OCI-LY1 (cell line): ENCODE measurements around the gene GAB4.

ENCODE experiments used
- CTCF ChIP-seq: fragments of 200-600 bp; sonication (generic), shearing (Covaris generic); IDR thresholded peaks from 2 replicates; pipeline ENCODE4 v1.5.1; 2017; ENCODE audit warnings: mild to moderate bottlenecking, antibody characterized with exemption, low read length, moderate library complexity, mixed read lengths
- EZH2 ChIP-seq: fragments of 200-600 bp; sonication (generic), shearing (Covaris generic); IDR thresholded peaks from 2 replicates; pipeline ENCODE4 v1.8.0; 2017; ENCODE audit warnings: borderline replicate concordance, mixed run types, mild to moderate bottlenecking, antibody characterized with exemption, low read length, moderate library complexity, mixed read lengths

DNA sequence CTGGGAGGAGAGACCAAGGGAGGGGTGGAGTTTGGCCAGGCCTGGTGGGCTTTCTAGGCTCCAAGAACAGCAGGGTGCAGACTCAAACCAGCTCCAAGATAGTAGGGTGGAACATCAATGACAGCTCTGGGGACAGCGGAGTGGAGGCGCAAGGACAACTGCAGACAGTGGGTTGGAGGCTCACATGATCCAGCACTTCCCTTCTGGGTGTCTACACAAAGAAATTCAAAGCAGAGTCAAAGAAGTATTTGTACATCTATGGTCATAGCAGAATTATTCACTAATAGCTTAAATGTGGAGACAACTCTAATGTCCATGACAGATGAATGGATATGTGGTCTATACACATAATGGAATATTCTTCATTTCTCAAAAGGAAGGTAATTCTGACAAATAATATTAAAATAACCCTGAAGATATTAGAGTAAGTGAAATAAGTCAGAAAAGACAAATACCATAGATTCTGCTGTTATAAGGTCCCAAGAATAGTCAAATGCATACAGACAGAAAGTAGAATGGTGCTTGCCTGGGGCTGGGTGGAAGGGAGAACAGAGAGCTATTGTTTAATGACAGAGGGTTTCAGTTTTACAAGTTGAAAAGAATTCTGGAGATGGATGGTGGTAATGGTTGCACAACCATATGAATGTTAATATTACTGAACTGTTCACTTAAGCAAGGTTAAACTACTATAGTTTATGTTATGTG lies 5.5 kb upstream of the GAB4 start:
- TF ChIP-seq CTCF (no peak), EZH2 (no peak)
